ENCODE measurements around the gene TRPC4. TPM values are rescaled to one million over a fixed set of nuclear protein-coding genes. Genes with fewer than 3 reads are reported as not detected.

Gene TRPC4
- total RNA-seq, 2 experiments from 2014 or later: not detected

- Histone ChIP-seq H4K20me1 (ENCODE audit: insufficient read depth, low read length) (no peaks in the 10 kb centered on the region), H3K9me3 (ENCODE audit: low read length) (no peaks in the 10 kb centered on the region), H3K27ac (ENCODE audit: low read depth, low read length, poor library complexity, severe bottlenecking) (no peak overlapping the region), H3K36me3 (ENCODE audit: insufficient read depth, low read length) (no peaks in the 10 kb centered on the region), H3K9me2 (ENCODE audit: insufficient read depth, low read length) (no peaks in the 10 kb centered on the region), H3K4me1 (ENCODE audit: insufficient read depth, low read length, poor library complexity, severe bottlenecking) (no peaks in the 10 kb centered on the region), H3K4me2 (ENCODE audit: low read length) (no peak overlapping the region), H3K4me3 (ENCODE audit: low read depth, low read length, poor library complexity, severe bottlenecking) (no peak overlapping the region), H3K79me2 (ENCODE audit: insufficient read depth, low read depth, low read length) (no peaks in the 10 kb centered on the region), H2AFZ (ENCODE audit: low read length) (no peak overlapping the region)
- DNase-seq (ENCODE audit: low spot score): no peak
- ChIA-PET CTCF (ENCODE audit: unreplicated experiment) (no interaction called here), POLR2A (interaction anchor here (0.6 to 0.9 kb wide), 2 partner anchors 11 to 53 kb away, joined by 3 read pairs; no protein-coding TSS in a partner anchor)
- no TSS peak for BruUV-seq (replicated peaks)
- TF ChIP-seq CTCF (conservative IDR thresholded peaks at IDR 0.05; ENCODE audit: low read length): no peak
- TF ChIP-seq EZH2phosphoT487 (IDR thresholded peaks at IDR 0.05; ENCODE audit: borderline replicate concordance, low read depth, low read length): no peak
- intact Hi-C loops (cut with micrococcal nuclease; ENCODE audit: unreplicated experiment): no loop called here
These were observed 161.7 kb downstream of the TRPC4 start for GRCh38 chr13:37707739-37708500.

GRCh38 chr13:37706041-37706440 lies 163.5 kb downstream of the TRPC4 start:
- Histone ChIP-seq H2AFZ (ENCODE audit: low read length) (no peak overlapping the region), H3K27ac (ENCODE audit: low read depth, low read length, poor library complexity, severe bottlenecking) (no peak overlapping the region), H3K36me3 (ENCODE audit: insufficient read depth, low read length) (no peaks in the 10 kb centered on the region), H3K9me3 (ENCODE audit: low read length) (no peaks in the 10 kb centered on the region), H3K79me2 (ENCODE audit: insufficient read depth, low read depth, low read length) (no peaks in the 10 kb centered on the region), H4K20me1 (ENCODE audit: insufficient read depth, low read length) (no peaks in the 10 kb centered on the region), H3K9me2 (ENCODE audit: insufficient read depth, low read length) (no peaks in the 10 kb centered on the region), H3K4me3 (ENCODE audit: low read depth, low read length, poor library complexity, severe bottlenecking) (no peak overlapping the region), H3K4me2 (ENCODE audit: low read length) (no peak overlapping the region), H3K4me1 (ENCODE audit: insufficient read depth, low read length, poor library complexity, severe bottlenecking) (no peaks in the 10 kb centered on the region)
- no peak for DNase-seq (ENCODE audit: low spot score)
- BruUV-seq (replicated peaks): no TSS peak
- intact Hi-C loops (cut with micrococcal nuclease; ENCODE audit: unreplicated experiment): no loop called here
- ChIA-PET POLR2A (interaction anchor here (0.5 kb wide), 1 partner anchor 371 kb away, joined by 3 read pairs; no protein-coding TSS in a partner anchor), CTCF (ENCODE audit: unreplicated experiment) (no interaction called here)
- TF ChIP-seq EZH2phosphoT487 (IDR thresholded peaks at IDR 0.05; ENCODE audit: borderline replicate concordance, low read depth, low read length) (no peak), CTCF (conservative IDR thresholded peaks at IDR 0.05; ENCODE audit: low read length) (no peak)

- Histone ChIP-seq H4K20me1 (ENCODE audit: insufficient read depth, low read length) (no peaks in the 10 kb centered on the region), H3K4me3 (ENCODE audit: low read depth, low read length, poor library complexity, severe bottlenecking) (no peak overlapping the region), H3K9me3 (ENCODE audit: low read length) (no peaks in the 10 kb centered on the region), H3K79me2 (ENCODE audit: insufficient read depth, low read depth, low read length) (no peaks in the 10 kb centered on the region), H2AFZ (ENCODE audit: low read length) (no peak overlapping the region), H3K4me1 (ENCODE audit: insufficient read depth, low read length, poor library complexity, severe bottlenecking) (no peaks in the 10 kb centered on the region), H3K9me2 (ENCODE audit: insufficient read depth, low read length) (no peaks in the 10 kb centered on the region), H3K27ac (ENCODE audit: low read depth, low read length, poor library complexity, severe bottlenecking) (no peak overlapping the region), H3K4me2 (ENCODE audit: low read length) (no peak overlapping the region), H3K36me3 (ENCODE audit: insufficient read depth, low read length) (no peaks in the 10 kb centered on the region)
- ChIA-PET CTCF (ENCODE audit: unreplicated experiment) (no interaction called here), POLR2A (interaction anchor here (0.6 kb wide), 1 partner anchor 382 kb away, joined by 5 read pairs; no protein-coding TSS in a partner anchor)
- TF ChIP-seq CTCF (conservative IDR thresholded peaks at IDR 0.05; ENCODE audit: low read length) (no peak), EZH2phosphoT487 (IDR thresholded peaks at IDR 0.05; ENCODE audit: borderline replicate concordance, low read depth, low read length) (no peak)
- no TSS peak for BruUV-seq (replicated peaks)
- no peak for DNase-seq (ENCODE audit: low spot score)
- intact Hi-C loops (cut with micrococcal nuclease; ENCODE audit: unreplicated experiment): no loop called here
These were observed 167.6 kb downstream of the TRPC4 start for GRCh38 chr13:37701972-37702371.

Measured in OCI-LY7 (cell line).